Kidney epithelial cell (primary cell): ENCODE measurements around the gene TNFSF15. TPM values are rescaled to one million over a fixed set of nuclear protein-coding genes. Genes with fewer than 3 reads are reported as not detected.

ENCODE experiments used
- DNase-seq: peaks from one replicate; pipeline ENCODE4 v3.0.0-alpha.2; 2010; ENCODE audit warnings: low read depth
- H3K27me3 ChIP-seq: 2 replicates; pipeline ENCODE4 v1.6.0; 2011; ENCODE audit warnings: low read length; ENCODE audit not compliant: control insufficient read depth, insufficient read depth
- H3K36me3 ChIP-seq: 2 replicates; pipeline ENCODE4 v1.5.1; 2011; ENCODE audit warnings: low read length; ENCODE audit not compliant: control insufficient read depth, insufficient read depth
- H3K4me3 ChIP-seq: 2 replicates; pipeline ENCODE4 v1.5.1; 2011; ENCODE audit warnings: low read depth, mild to moderate bottlenecking, control low read depth, low read length
- CTCF ChIP-seq: IDR thresholded peaks from 2 replicates; pipeline ENCODE4 v1.5.1; 2011; ENCODE audit warnings: mild to moderate bottlenecking, moderate library complexity, low read length, control low read depth, inconsistent platforms; ENCODE audit not compliant: insufficient read depth, poor library complexity, severe bottlenecking
- total RNA-seq: library from RNA; depleted of rRNA; stranded (reverse); fragments of >200 nt; gene quantifications from 2 replicates; pipeline ENCODE4 v1.2.3, GENCODE V29; 2015

Gene TNFSF15
- total RNA-seq, 1 donor from 2014 or later, result 11.7 TPM

GRCh38 chr9:114799441-114799840 lies 6.4 kb downstream of the TNFSF15 start:
- no peaks in the 10 kb centered on the region for H3K36me3 ChIP-seq
- H3K27me3 ChIP-seq, result no peaks in the 10 kb centered on the region
- H3K4me3 ChIP-seq, result no peak overlapping the region
- no peak for DNase-seq
- no peak for TF ChIP-seq CTCF

DNA sequence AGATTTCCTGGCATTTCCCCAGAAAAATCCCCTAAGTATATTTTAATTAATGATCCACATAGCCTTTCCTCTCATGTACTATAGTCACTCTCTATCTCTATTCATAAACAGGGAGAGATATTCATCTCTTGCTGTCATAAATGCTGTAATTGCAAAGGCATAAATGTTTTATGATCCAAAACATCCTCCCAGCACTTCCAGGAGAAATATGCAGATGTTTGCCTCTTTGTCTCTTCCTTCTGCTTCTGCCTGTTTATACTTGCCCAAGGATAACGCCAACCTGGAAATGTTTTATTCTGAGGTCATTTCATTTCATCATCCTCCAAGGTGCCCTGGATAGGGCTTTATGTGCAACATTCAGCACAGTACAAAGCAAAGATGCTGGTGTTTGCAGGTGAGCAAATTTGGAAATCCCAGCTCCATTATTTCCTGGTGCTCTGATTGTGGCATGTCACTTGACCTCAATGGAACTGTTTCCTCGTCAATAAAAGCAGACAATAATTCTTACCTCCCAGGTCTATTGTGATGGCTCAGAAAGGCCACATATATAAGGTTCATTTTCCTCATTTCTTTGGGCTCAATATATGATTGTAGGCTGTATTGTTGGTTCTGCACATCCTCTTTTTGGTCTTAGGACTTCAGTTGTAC lies 6.9 kb downstream of the TNFSF15 start:
- Histone ChIP-seq H3K27me3 (no peaks in the 10 kb centered on the region), H3K4me3 (no peak overlapping the region), H3K36me3 (no peaks in the 10 kb centered on the region)
- no peak for TF ChIP-seq CTCF
- no peak for DNase-seq

DNA sequence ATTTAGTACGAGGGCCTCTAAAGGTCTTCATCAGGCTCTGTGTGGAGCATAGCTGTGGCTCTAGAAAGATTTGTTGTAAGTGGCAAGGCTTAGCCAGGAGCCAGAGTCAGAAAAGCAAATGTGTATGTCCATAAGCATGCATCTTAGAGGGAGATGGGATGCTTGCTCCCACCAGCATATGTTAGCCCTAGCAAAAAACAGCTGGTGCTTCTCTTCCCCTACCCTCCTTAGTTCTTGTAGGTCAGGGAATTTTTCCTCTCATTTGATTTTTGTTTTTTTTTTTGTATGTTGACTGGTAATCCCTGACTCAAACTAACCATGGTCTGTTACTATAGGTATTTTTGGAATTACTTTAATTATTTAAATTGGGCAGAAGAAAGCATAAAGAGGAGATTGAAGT lies 7.7 kb downstream of the TNFSF15 start:
- H3K4me3 ChIP-seq, result no peak overlapping the region
- TF ChIP-seq CTCF, result no peak
- H3K27me3 ChIP-seq, result no peaks in the 10 kb centered on the region
- no peak for DNase-seq
- no peaks in the 10 kb centered on the region for H3K36me3 ChIP-seq

- no peak for TF ChIP-seq CTCF
- H3K27me3 ChIP-seq, result no peaks in the 10 kb centered on the region
- no peak for DNase-seq
These were observed 13.4 kb downstream of the TNFSF15 start for GRCh38 chr9:114792396-114792795.

DNA sequence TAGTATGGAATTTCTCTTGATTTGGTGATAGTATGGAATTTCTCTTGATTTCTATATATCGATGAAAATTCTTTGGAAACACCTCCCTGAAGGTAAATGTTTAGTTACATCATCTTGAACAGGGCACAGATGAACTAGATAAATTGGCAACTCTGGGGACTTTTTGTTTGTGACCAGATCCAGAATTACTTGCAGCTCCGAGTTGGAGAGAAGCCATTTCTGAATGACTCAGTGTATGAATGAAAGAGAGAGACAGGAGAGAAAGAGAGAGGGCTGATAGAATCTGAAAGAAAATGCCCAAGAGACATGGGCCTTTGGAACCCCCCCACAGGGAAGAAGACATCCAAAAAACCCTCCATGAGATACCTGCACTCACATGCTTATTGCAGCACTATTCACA lies 14.1 kb downstream of the TNFSF15 start:
- no peaks in the 10 kb centered on the region for H3K36me3 ChIP-seq
- no peak for DNase-seq
- no peak for TF ChIP-seq CTCF
- H3K4me3 ChIP-seq, result no peak overlapping the region
- H3K27me3 ChIP-seq, result no peaks in the 10 kb centered on the region

More at GRCh38 chr9:114792396-114792795, 13.4 kb downstream of the TNFSF15 start:
- Histone ChIP-seq H3K4me3 (no peak overlapping the region), H3K36me3 (no peaks in the 10 kb centered on the region)

DNA sequence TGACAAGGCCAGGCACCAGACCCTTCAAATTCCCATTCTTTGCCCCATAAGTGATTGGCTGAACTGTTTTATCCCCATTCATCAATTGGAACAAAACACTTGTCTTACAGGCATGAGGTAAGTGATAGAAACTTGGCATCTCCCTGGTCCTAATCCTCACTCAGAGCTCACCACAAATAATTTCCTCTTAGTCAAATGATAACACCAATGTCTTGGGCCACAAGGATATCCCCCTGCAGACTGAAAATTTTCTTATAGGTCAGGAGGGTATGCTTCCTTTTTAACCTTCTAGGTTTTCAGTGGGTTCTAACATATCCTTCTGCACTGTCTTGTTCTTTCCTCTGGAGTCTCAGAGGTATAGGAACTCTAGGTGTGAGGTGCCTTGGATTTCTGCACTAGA lies 14.5 kb downstream of the TNFSF15 start:
- DNase-seq, result no peak
- Histone ChIP-seq H3K4me3 (no peak overlapping the region), H3K27me3 (no peaks in the 10 kb centered on the region), H3K36me3 (no peaks in the 10 kb centered on the region)
- TF ChIP-seq CTCF, result no peak
